K562 (cell line): Measurements from ENCODE around the gene TIPIN. TPM values are rescaled to one million over a fixed set of nuclear protein-coding genes. Genes with fewer than 3 reads are reported as not detected.

Source experiments
- ASH1L ChIP-seq: fragments of 450-650 bp; IDR thresholded peaks from 2 replicates; pipeline ENCODE4 v1.6.1; 2018; ENCODE audit warnings: borderline replicate concordance, mild to moderate bottlenecking, low read depth; ENCODE audit not compliant: partially characterized antibody
- DMBX1 ChIP-seq: fragments of 250-450 bp; sonication (Bioruptor Pico); IDR thresholded peaks from 2 replicates; pipeline ENCODE4 v1.8.0; 2022; ENCODE audit warnings: inconsistent platforms, mild to moderate bottlenecking, moderate library complexity, borderline replicate concordance
- OTX1 ChIP-seq: fragments of 450-650 bp; formaldehyde crosslinking; IDR thresholded peaks from 2 replicates; pipeline ENCODE4 v1.4.0; 2022; ENCODE audit warnings: mild to moderate bottlenecking
- POLR2A ChIP-seq: fragments of 450-650 bp; conservative IDR thresholded peaks from 2 replicates; pipeline ENCODE4 v1.6.1; 2016
- RFX5 ChIP-seq: IDR thresholded peaks from 2 replicates; pipeline ENCODE4 v1.6.1; 2011; ENCODE audit warnings: low read depth, mild to moderate bottlenecking, improper control_type of control experiment, low read length
- SP1 ChIP-seq: sonication (generic); formaldehyde crosslinking; IDR thresholded peaks from 2 replicates; pipeline ENCODE4 v1.8.1; 2022; ENCODE audit warnings: mild to moderate bottlenecking, missing genetic modification reagents
- TAL1 ChIP-seq: fragments of 450-650 bp; IDR thresholded peaks from 2 replicates; pipeline ENCODE4 v1.6.1; 2016; ENCODE audit warnings: mild to moderate bottlenecking
- ZNF184 ChIP-seq: sonication (generic); formaldehyde crosslinking; IDR thresholded peaks from 2 replicates; pipeline ENCODE4 v1.5.0; 2020; ENCODE audit warnings: missing genetic modification reagents
- ZNF212 ChIP-seq: fragments of 450-650 bp; formaldehyde crosslinking; IDR thresholded peaks from 2 replicates; pipeline ENCODE4 v1.4.0; 2020; ENCODE audit warnings: mild to moderate bottlenecking
- ZNF354B ChIP-seq: fragments of 250-450 bp; sonication (Bioruptor Pico); IDR thresholded peaks from 2 replicates; pipeline ENCODE4 v1.4.0; 2020
- ZNF589 ChIP-seq: fragments of 200-800 bp; sonication (Bioruptor generic); IDR thresholded peaks from 2 replicates; pipeline ENCODE4 v1.6.1; 2016; ENCODE audit warnings: low read depth, missing genetic modification characterization, missing compliant biosample characterization
- polyA plus RNA-seq, 8 experiments: library from polyadenylated mRNA; depleted of rRNA in 4 of 8; stranded (reverse) in 5 of 8; unstranded in 3 of 8; fragments of >200 nt; fragmentation: Nextera tagmentation in 2 of 8; fragmentation: Illumina TruSeq in 1 of 8; extraction: Ambion mirVana in 2 of 8; extraction: Trizol in 1 of 8; gene quantifications; 2 replicates each; pipeline versions ENCODE4 v1.2.1 to v1.2.3, GENCODE V29; 2011 to 2014; ENCODE audit warnings: inconsistent platforms in 1 of 8, missing spikeins in 1 of 8
- total RNA-seq, 7 experiments: library from RNA; depleted of rRNA in 6 of 7; stranded (reverse); fragments of >200 nt in 6 of 7; fragmentation: Illumina TruSeq in 2 of 7; extraction: Trizol in 2 of 7; gene quantifications; 2 replicates each; pipeline versions ENCODE4 v1.2.1 to v1.2.3, GENCODE V29; 2011 to 2021; ENCODE audit warnings: low replicate concordance in 1 of 7
- TF ChIP-seq, protein P1 (sequence below): fragments of 250-450 bp; sonication (Bioruptor Pico); IDR thresholded peaks from 2 replicates; pipeline ENCODE4 v1.8.0; 2022; ENCODE audit warnings: moderate library complexity, mild to moderate bottlenecking, inconsistent platforms
- TF ChIP-seq, protein P2 (sequence below): fragments of 200-800 bp; sonication (Bioruptor generic); IDR thresholded peaks from 2 replicates; pipeline ENCODE4 v1.6.1; 2017; ENCODE audit warnings: missing genetic modification characterization, missing compliant biosample characterization
- TF ChIP-seq, protein P3 (sequence below): conservative IDR thresholded peaks from 2 replicates; pipeline ENCODE4 v1.6.1; 2011; ENCODE audit warnings: low read depth, mild to moderate bottlenecking, low read length; ENCODE audit not compliant: control insufficient read depth
- TF ChIP-seq, protein P4 (sequence below): fragments of 450-650 bp; formaldehyde crosslinking; IDR thresholded peaks from 2 replicates; pipeline ENCODE4 v1.4.0; 2022; ENCODE audit warnings: mild to moderate bottlenecking, moderate library complexity
- TF ChIP-seq, protein P5 (sequence below): fragments of 450-650 bp; conservative IDR thresholded peaks from 2 replicates; pipeline ENCODE4 v1.6.1; 2016; ENCODE audit warnings: missing genetic modification characterization, low read depth, mild to moderate bottlenecking, missing compliant biosample characterization, moderate library complexity
- TF ChIP-seq, protein P6 (sequence below): fragments of 250-450 bp; sonication (Bioruptor Pico); IDR thresholded peaks from 2 replicates; pipeline ENCODE4 v1.8.0; 2021; ENCODE audit warnings: moderate library complexity, mild to moderate bottlenecking, inconsistent platforms
- TF ChIP-seq, protein P7 (sequence below): IDR thresholded peaks from 2 replicates; pipeline ENCODE4 v1.6.1; 2014; ENCODE audit warnings: antibody characterized with exemption

The TIPIN gene
- total and polyA plus RNA-seq, 9 of the 15 experiments (the other 6 are each of a cell fraction or from before 2014, with no cell fraction given) = 22.9 to 61.4 (median 42.0) TPM

DNA sequence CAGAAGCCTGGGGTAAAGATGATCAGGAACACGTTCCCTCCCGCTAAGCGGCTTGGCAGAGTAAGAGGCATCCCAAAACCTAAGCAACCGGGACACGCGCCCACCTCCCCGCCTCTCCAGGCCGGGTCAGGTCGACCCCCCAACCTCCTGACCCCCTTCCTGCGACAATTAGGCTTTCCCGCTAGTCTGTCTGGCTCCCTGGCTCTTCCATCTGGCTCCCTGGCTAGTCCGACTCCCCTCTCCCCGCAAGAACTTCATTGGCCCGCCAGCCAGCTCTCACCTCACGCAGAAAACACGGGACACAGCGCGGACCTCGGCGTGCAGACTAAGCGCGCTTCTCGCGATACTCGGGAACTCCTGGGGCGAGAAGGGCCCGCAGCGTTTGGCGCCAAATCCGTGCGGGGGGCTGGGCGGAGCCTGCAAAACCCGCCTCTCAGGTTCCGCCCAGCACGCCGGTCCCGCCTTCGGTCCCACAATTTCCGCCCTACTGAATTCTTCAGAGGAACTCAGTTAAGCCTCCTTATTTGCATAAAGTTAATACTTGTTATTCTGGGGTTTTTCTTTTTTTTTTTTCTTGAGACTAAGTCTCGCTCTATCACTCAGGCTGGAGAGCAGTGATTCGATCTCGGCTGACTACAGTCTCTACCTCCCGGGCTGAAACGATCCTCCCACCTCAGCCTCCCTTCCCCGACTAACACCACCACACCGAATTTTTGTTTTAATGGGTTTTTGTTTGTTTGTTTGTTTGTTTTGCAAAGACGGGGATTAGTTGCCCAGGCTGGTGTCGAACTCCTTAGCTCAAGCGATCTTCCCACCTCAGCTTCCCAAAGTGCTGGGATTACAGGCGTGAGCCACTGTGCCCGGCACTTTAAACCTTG, at the start of gene TIPIN (continued):
- TF ChIP-seq ZNF354B (CRISPR knock-in tag) (no peak), DMBX1 (CRISPR knock-in tag) (no peak), ZNF212 (no peak), POLR2A (peak; percentile 98), SP1 (CRISPR knock-in tag) (peak; percentile 91), OTX1 (CRISPR knock-in tag) (peak; percentile 66; the same call in 1 of the 2 replicates), ZNF589 (CRISPR knock-in tag) (no peak), ASH1L (peak; percentile 18), ZNF184 (CRISPR knock-in tag) (no peak), RFX5 (no peak), TAL1 (no peak)
- TF ChIP-seq, protein P1, sequence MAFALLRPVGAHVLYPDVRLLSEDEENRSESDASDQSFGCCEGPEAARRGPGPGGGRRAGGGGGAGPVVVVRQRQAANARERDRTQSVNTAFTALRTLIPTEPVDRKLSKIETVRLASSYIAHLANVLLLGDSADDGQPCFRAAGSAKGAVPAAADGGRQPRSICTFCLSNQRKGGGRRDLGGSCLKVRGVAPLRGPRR = no peak
- TF ChIP-seq, protein P2, sequence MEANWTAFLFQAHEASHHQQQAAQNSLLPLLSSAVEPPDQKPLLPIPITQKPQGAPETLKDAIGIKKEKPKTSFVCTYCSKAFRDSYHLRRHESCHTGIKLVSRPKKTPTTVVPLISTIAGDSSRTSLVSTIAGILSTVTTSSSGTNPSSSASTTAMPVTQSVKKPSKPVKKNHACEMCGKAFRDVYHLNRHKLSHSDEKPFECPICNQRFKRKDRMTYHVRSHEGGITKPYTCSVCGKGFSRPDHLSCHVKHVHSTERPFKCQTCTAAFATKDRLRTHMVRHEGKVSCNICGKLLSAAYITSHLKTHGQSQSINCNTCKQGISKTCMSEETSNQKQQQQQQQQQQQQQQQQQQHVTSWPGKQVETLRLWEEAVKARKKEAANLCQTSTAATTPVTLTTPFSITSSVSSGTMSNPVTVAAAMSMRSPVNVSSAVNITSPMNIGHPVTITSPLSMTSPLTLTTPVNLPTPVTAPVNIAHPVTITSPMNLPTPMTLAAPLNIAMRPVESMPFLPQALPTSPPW (CRISPR knock-in tag) = peak; percentile 80
- TF ChIP-seq, protein P3, sequence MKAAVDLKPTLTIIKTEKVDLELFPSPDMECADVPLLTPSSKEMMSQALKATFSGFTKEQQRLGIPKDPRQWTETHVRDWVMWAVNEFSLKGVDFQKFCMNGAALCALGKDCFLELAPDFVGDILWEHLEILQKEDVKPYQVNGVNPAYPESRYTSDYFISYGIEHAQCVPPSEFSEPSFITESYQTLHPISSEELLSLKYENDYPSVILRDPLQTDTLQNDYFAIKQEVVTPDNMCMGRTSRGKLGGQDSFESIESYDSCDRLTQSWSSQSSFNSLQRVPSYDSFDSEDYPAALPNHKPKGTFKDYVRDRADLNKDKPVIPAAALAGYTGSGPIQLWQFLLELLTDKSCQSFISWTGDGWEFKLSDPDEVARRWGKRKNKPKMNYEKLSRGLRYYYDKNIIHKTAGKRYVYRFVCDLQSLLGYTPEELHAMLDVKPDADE = no peak; the same call in 1 of the 2 replicates
- TF ChIP-seq, protein P4, sequence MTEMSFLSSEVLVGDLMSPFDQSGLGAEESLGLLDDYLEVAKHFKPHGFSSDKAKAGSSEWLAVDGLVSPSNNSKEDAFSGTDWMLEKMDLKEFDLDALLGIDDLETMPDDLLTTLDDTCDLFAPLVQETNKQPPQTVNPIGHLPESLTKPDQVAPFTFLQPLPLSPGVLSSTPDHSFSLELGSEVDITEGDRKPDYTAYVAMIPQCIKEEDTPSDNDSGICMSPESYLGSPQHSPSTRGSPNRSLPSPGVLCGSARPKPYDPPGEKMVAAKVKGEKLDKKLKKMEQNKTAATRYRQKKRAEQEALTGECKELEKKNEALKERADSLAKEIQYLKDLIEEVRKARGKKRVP = 0 out of 2 replicates have a peak, but pooled peaks have one; percentile 30
- TF ChIP-seq, protein P5, sequence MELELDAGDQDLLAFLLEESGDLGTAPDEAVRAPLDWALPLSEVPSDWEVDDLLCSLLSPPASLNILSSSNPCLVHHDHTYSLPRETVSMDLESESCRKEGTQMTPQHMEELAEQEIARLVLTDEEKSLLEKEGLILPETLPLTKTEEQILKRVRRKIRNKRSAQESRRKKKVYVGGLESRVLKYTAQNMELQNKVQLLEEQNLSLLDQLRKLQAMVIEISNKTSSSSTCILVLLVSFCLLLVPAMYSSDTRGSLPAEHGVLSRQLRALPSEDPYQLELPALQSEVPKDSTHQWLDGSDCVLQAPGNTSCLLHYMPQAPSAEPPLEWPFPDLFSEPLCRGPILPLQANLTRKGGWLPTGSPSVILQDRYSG (tag) = no peak
- TF ChIP-seq, protein P6, sequence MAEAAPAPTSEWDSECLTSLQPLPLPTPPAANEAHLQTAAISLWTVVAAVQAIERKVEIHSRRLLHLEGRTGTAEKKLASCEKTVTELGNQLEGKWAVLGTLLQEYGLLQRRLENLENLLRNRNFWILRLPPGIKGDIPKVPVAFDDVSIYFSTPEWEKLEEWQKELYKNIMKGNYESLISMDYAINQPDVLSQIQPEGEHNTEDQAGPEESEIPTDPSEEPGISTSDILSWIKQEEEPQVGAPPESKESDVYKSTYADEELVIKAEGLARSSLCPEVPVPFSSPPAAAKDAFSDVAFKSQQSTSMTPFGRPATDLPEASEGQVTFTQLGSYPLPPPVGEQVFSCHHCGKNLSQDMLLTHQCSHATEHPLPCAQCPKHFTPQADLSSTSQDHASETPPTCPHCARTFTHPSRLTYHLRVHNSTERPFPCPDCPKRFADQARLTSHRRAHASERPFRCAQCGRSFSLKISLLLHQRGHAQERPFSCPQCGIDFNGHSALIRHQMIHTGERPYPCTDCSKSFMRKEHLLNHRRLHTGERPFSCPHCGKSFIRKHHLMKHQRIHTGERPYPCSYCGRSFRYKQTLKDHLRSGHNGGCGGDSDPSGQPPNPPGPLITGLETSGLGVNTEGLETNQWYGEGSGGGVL (CRISPR knock-in tag) = no peak
- TF ChIP-seq, protein P7, sequence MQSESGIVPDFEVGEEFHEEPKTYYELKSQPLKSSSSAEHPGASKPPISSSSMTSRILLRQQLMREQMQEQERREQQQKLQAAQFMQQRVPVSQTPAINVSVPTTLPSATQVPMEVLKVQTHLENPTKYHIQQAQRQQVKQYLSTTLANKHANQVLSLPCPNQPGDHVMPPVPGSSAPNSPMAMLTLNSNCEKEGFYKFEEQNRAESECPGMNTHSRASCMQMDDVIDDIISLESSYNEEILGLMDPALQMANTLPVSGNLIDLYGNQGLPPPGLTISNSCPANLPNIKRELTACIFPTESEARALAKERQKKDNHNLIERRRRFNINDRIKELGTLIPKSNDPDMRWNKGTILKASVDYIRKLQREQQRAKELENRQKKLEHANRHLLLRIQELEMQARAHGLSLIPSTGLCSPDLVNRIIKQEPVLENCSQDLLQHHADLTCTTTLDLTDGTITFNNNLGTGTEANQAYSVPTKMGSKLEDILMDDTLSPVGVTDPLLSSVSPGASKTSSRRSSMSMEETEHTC = peak; percentile 68; the same call in 1 of the 2 replicates
